Measurements from ENCODE around the gene SUPT6H. TPM values are rescaled to one million over a fixed set of nuclear protein-coding genes. Genes with fewer than 3 reads are reported as not detected.

The SUPT6H gene
- total RNA-seq, 1 donor from 2014 or later: 62.4 TPM

DNA sequence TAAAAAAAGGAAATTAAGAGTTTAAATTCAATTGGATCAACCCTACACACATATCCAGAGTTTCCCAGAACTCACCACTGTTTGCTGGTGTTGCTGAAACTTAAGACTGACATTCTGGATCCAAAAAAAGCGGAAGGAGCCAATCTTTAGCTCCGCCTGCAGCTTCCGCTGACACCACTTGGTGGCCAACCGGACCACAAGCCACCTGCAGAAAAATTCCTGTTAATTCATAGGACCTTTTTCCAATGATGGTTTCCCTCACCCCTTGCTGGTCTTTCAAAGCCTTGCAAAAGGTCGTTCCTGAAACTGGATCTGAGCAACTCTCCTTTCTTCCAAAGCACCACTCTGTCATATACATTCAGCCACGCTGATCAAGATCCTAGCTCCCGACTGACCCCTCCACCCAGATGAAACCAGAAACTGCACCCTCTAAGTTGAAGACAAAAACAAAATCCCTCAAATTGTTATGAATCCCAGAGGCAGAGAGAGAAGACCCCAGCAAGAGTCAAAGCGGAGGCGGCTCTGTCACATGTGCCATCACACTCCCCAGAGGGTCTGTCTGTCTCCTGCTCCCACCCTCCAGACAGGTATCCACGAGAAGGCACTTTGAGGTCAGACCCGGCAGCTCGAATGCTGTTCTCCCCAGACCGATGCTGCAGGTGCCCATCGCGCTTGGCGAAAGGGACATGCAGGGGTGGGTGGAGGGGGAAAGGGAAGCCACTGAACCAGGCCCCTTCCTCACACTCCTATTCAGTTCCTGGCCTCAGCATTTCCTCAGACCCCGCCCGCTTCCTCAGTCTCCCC lies 17.8 kb upstream of the SUPT6H start:
- peaks cover 56% of the 10 kb centered on the region for H3K36me3 ChIP-seq
- H3K9me3 ChIP-seq: no peaks in the 10 kb centered on the region
- peak overlapping the region; percentile 96 for H3K27ac ChIP-seq
- H3K4me1 ChIP-seq: peaks cover 31% of the 10 kb centered on the region
- peak overlapping the region; percentile 75 for H3K4me3 ChIP-seq
- ATAC-seq (peak; percentile 42), DNase-seq (peak; percentile 72)
- no peaks in the 10 kb centered on the region for H3K27me3 ChIP-seq
- TF ChIP-seq, protein P1, sequence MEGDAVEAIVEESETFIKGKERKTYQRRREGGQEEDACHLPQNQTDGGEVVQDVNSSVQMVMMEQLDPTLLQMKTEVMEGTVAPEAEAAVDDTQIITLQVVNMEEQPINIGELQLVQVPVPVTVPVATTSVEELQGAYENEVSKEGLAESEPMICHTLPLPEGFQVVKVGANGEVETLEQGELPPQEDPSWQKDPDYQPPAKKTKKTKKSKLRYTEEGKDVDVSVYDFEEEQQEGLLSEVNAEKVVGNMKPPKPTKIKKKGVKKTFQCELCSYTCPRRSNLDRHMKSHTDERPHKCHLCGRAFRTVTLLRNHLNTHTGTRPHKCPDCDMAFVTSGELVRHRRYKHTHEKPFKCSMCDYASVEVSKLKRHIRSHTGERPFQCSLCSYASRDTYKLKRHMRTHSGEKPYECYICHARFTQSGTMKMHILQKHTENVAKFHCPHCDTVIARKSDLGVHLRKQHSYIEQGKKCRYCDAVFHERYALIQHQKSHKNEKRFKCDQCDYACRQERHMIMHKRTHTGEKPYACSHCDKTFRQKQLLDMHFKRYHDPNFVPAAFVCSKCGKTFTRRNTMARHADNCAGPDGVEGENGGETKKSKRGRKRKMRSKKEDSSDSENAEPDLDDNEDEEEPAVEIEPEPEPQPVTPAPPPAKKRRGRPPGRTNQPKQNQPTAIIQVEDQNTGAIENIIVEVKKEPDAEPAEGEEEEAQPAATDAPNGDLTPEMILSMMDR (IDR thresholded peaks at IDR 0.05): peak; percentile 54
- intact Hi-C loops (cut with DNase I): no loop called here

DNA sequence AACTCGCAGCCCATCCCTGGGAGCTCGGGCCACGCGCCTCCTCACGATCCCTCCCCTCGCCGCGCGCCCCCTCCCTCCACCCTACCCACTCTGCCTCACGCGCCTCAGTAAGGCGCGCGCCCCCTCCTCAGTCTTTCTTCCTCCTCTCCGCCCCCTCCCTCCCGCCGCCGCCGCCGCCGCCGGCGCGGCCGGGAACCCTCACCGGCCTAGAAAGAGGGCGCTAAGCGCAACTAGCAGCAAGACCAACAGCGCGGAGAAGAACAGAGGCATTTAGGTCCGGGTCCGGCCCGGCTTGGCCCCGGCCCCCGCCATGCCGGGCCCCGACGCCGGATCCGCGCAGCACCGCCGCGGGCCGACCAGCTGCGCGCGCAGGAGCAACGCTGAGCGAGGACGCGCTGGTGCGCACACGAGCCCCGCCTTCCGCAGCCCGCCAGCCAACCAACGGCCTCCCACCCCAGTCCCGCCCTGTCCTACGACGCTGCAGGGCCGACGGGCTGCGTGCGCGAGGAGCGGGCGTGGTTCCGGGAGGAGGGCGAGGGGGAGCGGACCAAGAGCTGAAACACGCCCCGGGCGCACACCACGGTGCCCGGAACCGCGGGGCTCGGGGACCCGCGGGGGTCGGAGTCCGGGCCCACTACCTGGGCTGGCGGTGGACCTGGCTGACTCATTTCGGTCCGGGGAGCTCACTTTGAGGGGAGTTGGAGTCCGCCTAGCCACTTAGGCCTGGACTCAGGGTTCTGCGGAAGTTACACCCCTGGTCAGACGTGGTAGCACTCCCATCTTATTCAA lies 17.0 kb upstream of the SUPT6H start, which contains the start of gene BLTP2:
Gene BLTP2 (minus strand): TSS at position 372 of the 789 bp plus-strand sequence. CDS start 102 bp downstream, at position 270.
- H3K36me3 ChIP-seq: peaks cover 48% of the 10 kb centered on the region
- intact Hi-C loops (cut with DNase I): no loop called here
- ATAC-seq: peak; percentile 99

DNA sequence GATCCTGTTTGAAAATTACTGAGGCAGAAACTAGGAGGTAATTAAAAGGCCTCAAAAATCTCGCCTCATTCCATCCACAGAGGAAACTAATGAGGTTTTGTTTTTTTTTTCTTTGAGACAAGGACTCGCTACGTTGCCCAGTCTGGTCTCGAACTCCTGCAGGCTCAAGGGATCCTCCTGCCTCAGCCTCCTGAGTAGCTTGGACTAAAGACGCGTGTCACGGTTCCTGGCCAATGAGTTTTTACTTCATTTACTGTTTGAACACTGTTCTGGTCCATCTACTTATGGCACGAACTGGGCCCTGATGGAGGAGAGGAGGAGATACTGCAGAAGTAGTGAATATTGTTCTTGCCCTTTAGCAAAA lies 16.4 kb upstream of the SUPT6H start:
- Histone ChIP-seq H3K27ac (peak overlapping the region; percentile 96), H3K36me3 (peaks cover 44% of the 10 kb centered on the region), H3K4me3 (peak overlapping the region; percentile 75), H3K9me3 (no peaks in the 10 kb centered on the region), H3K4me1 (peaks cover 31% of the 10 kb centered on the region), H3K27me3 (no peaks in the 10 kb centered on the region)
- TF ChIP-seq, protein P1 (IDR thresholded peaks at IDR 0.05): no peak
- no peak for ATAC-seq
- no peak for DNase-seq
- intact Hi-C loops (cut with DNase I): no loop called here

More for the DNA sequence above, 17.0 kb upstream of the SUPT6H start, which contains the start of gene BLTP2:
- peak within 1 kb of the TSS; percentile 96 for H3K27ac ChIP-seq
- peak within 1 kb of the TSS; percentile 75 for H3K4me3 ChIP-seq
- TF ChIP-seq, protein P1 (IDR thresholded peaks at IDR 0.05): no peak
- peak; percentile 99 for DNase-seq
- H3K9me3 ChIP-seq: no peaks in the 10 kb centered on the region
- no peaks in the 10 kb centered on the region for H3K27me3 ChIP-seq
- peaks cover 31% of the 10 kb centered on the region for H3K4me1 ChIP-seq

DNA sequence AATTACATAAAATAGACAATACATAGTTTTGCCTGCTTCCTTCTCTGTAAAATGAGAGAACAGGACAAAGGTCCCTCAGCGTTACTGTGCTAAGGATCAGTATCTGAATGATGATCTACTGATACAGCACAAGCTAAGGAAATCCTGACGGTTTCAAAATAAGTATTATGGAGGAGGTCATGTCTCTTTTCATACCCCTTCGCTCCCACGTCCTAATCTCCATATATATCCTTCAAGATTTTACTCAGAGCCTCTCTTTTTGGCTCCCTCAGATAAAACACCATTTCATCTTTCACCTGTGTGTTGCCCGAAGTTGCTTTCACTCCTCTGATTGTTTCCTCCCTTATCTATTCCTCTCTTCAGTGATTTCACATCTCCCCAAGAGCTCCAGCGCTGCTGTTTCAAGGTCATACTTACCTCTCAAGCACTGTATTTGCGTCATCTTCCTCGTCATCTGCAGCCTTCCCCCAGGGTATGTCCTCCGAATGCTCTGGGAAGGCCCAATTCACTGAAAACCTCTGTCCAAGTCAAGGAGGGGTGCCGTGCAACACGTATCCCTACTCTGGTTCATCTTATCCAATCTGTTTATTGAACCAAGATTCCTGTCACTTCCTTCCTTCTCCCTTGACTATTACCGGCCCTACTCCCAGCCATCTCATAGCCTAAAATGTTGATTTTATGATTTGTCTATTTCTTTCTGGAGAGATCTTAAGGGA lies 15.8 kb upstream of the SUPT6H start:
- peaks cover 31% of the 10 kb centered on the region for H3K4me1 ChIP-seq
- H3K27ac ChIP-seq: peak overlapping the region; percentile 96

DNA sequence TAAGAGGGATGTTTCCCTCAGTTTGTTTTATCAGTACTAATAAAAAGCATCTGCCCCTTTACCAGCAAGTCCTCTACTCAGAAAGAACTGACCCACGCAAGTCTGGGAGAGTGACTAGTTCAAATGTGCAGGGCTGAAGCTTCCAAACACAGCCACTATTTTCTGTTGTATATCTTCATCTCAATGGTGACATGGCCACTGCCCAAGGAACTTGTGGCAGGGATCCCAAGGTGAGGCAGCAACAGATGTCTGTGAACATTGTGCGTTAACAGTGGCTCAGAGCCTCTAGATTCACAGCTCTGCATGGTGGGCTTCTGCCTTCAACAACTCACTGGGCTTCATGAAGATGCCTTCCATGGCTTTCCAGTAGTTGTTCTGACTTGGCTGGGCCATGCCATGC lies 13.3 kb upstream of the SUPT6H start:
- Histone ChIP-seq H3K4me1 (peaks cover 26% of the 10 kb centered on the region), H3K27me3 (no peaks in the 10 kb centered on the region), H3K36me3 (peaks cover 50% of the 10 kb centered on the region), H3K9me3 (no peaks in the 10 kb centered on the region), H3K27ac (no peak overlapping the region), H3K4me3 (no peak overlapping the region)
- intact Hi-C loops (cut with DNase I): no loop called here
- TF ChIP-seq, protein P1 (IDR thresholded peaks at IDR 0.05): no peak
- no peak for ATAC-seq
- no peak for DNase-seq

More for the DNA sequence above, 15.8 kb upstream of the SUPT6H start:
- DNase-seq (no peak), ATAC-seq (no peak)
- Histone ChIP-seq H3K27me3 (no peaks in the 10 kb centered on the region), H3K4me3 (peak overlapping the region; percentile 75), H3K36me3 (peaks cover 44% of the 10 kb centered on the region), H3K9me3 (no peaks in the 10 kb centered on the region)
- TF ChIP-seq, protein P1 (IDR thresholded peaks at IDR 0.05): no peak
- intact Hi-C loops (cut with DNase I): no loop called here

All from upper lobe of right lung (tissue), 1 donor.